GM12864 (cell line): ENCODE measurements around the gene FKBP4.

Source experiments
- DNase-seq: peaks from one replicate; pipeline ENCODE4 v3.0.0-alpha.2; 2011; ENCODE audit warnings: low read depth
- H3K4me3 ChIP-seq: 2 replicates; pipeline ENCODE4 v1.5.1; 2011; ENCODE audit warnings: mild to moderate bottlenecking, low read depth, low read length, control low read depth
- TF ChIP-seq, protein P1 (sequence below): IDR thresholded peaks from 2 replicates; pipeline ENCODE4 v1.5.1; 2011; ENCODE audit warnings: low read depth, mild to moderate bottlenecking, moderate library complexity, low read length, control low read depth, inconsistent platforms; ENCODE audit errors: missing control alignments

The FKBP4 gene

GRCh38 chr12:2804393-2805142 is 9.8 kb downstream of the FKBP4 start:
- no peak overlapping the region for H3K4me3 ChIP-seq
- TF ChIP-seq, protein P1, sequence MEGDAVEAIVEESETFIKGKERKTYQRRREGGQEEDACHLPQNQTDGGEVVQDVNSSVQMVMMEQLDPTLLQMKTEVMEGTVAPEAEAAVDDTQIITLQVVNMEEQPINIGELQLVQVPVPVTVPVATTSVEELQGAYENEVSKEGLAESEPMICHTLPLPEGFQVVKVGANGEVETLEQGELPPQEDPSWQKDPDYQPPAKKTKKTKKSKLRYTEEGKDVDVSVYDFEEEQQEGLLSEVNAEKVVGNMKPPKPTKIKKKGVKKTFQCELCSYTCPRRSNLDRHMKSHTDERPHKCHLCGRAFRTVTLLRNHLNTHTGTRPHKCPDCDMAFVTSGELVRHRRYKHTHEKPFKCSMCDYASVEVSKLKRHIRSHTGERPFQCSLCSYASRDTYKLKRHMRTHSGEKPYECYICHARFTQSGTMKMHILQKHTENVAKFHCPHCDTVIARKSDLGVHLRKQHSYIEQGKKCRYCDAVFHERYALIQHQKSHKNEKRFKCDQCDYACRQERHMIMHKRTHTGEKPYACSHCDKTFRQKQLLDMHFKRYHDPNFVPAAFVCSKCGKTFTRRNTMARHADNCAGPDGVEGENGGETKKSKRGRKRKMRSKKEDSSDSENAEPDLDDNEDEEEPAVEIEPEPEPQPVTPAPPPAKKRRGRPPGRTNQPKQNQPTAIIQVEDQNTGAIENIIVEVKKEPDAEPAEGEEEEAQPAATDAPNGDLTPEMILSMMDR = no peak
- DNase-seq = no peak

DNA sequence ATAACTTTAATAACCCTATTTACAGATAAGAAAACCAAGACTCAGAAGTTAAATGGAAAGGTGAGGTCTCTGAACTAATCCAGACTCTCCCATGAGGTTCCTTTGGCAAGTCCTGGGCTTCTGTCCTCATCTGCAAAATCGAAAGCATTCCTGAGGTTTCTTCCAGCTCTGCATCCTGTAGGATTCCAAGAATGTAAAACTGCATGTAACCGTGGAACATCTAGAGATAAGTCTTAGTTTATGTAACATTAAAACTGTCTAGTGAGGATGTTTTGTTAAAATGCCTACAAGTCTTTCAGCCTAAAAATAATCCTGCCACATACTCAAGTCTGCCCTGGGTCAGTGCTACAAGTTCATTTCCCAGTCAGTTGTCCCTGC is 10.4 kb downstream of the FKBP4 start:
- H3K4me3 ChIP-seq = no peak overlapping the region
- DNase-seq = no peak
- TF ChIP-seq, protein P1 = no peak

- TF ChIP-seq, protein P1 = no peak
- no peak overlapping the region for H3K4me3 ChIP-seq
- no peak for DNase-seq
Observed at GRCh38 chr12:2806700-2807099, 11.9 kb downstream of the FKBP4 start.

DNA sequence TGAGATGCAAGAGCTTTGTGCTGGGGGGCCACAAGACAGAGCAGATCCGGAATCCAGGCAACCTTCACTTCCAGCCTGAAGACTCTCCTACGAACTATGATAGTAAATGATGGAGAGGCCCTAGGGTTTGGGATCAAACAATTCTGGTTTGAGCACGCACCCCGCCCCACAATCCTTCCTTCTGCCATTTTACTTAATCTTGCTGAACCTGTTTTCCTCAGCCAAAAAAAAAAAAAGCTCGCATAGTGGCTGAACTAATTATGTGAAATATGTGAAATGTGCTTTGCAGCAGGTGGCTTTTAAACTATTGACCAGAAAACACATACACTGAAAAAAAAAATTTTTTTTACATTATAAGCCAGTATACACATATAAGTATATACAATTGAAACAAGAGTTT is 17.0 kb downstream of the FKBP4 start:
- no peak for DNase-seq
- peak overlapping the region; percentile 83 for H3K4me3 ChIP-seq

DNA sequence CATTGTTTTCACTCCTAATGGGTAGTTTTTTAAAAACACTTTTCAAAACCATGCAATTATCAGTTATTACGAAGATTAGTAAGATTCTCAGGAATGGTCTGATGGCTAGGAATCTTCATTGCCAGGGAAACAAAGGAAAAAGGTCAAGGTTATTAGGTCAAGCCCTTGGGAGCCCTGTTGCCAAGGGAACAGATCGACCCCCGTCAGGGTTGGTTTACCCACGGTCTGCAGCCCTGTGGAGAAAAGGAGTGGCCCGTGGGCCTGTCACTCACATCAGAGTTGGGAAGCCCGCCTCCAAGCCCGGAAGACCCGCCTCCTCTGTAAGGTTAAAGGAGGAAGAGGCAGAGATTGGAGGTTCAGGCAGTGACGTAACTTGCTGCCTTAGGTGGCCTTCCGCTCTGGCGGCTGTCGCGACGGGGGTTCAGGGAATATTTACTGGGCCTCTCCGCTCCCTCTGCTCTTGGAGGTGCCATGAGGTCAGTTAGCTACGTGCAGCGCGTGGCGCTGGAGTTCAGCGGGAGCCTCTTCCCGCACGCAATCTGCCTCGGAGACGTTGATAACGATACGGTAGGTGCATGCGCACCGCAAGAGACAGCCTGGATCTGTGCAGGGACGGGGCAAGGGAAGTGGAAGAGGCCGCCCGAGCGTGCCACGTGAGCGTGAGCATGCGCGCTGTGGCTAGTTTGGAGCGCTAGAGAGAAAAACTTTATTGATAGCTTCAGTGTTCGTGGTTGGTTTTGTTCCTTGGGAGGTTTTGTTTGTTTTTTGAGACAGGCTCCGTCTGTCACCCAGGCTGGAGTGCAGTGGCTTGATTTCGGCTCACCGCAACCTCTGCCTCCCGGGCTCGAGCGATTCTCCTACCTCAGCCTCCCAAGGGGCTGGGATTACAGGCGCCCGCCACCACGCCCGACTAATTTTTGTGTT is 17.8 kb downstream of the FKBP4 start, which contains the start of gene ITFG2:
ITFG2 (plus strand) TSS at position 379 of the 924 bp plus-strand sequence; CDS start at position 472, 93 bp downstream.
- TF ChIP-seq, protein P1 = peak; percentile 4
- peak; percentile 97 for DNase-seq

More for the DNA sequence above, 17.0 kb downstream of the FKBP4 start:
- TF ChIP-seq, protein P1 = no peak

DNA sequence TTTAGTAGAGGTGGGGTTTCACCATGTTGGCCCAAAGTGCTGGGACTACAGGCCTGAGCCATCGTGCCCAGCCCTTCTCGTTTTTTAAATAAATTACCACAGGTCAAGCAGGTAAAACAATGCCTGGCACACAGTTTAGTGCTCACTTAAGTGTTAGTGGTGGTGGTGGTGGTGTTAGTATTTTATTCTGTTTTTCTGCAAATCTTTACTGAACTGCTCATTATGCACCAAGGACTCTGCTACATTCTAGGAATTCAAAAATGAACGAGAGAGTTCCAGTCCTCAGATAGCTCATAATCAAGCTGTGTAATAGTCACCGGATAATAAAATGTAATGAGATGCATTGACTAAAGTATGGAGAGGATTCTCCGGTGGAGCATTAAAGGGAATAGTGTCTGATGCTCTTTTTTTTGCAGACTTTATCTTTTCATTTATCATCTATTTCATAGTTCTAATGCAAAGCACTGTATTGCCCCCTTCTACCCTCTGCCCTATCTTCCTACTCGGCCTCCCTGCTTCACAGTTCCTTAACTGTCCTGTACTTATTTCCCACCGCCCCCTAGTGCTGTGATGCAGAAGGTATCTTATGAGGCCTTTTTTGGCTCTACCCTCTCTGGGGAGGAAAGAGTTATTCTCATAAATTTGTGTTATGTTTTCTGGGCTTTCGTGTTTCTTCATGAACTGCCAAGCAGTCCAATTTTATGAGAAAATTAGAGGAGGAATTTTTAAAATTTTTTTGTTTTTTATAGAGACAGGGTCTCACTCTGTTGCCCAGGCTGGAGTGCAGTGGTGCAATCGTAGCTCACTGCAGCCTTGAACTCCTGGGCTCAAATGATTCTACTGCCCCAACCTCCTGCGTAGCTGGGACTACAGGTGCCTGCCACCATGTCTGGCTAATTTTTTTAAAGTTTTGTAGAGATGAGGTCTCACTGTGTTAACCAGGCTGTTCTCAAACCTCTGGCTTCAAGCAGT is 18.7 kb downstream of the FKBP4 start:
- peak; percentile 31 for DNase-seq
- peak overlapping the region; percentile 83 for H3K4me3 ChIP-seq
- TF ChIP-seq, protein P1 = peak; percentile 67

More for the DNA sequence above, 17.8 kb downstream of the FKBP4 start, which contains the start of gene ITFG2:
- peak within 1 kb of the TSS; percentile 83 for H3K4me3 ChIP-seq
